ENCODE data around the gene ERMAP. TPM values are rescaled to one million over a fixed set of nuclear protein-coding genes. Genes with fewer than 3 reads are reported as not detected.

Gene ERMAP
- total RNA-seq (10 to 100 TPM; 13.8 to 14.4 TPM), polyA plus RNA-seq (ENCODE audit: insufficient read length in 6 of 6) (10 to 100 TPM; 26.9 to 31.6 (median 30.1) TPM)
- long read RNA-seq, donor 1, result 0 reads
- long read RNA-seq, donor 2, result 0 reads
- long read RNA-seq, donor 3, result 0 reads
- long read RNA-seq, donor 4, partial matches to known transcripts, result 1 of 4 reads
- long read RNA-seq, donor 4, other reads (novel, unspliced or antisense), result 3 of 4 reads
- long read RNA-seq, donor 5, partial matches to known transcripts, result 0 of 1 reads
- long read RNA-seq, donor 5, other reads (novel, unspliced or antisense), result 0 of 1 reads
- long read RNA-seq, donor 6, partial matches to known transcripts, result 0 of 3 reads
- long read RNA-seq, donor 6, other reads (novel, unspliced or antisense), result 0 of 3 reads
- long read RNA-seq, donor 7, result 0 reads
- long read RNA-seq, donor 8, partial matches to known transcripts, result 0 of 1 reads
- long read RNA-seq, donor 8, other reads (novel, unspliced or antisense), result 0 of 1 reads
- long read RNA-seq, donor 9, result 0 reads
- long read RNA-seq, donor 10, partial matches to known transcripts, result 0 of 1 reads
- long read RNA-seq, donor 10, other reads (novel, unspliced or antisense), result 1 of 1 reads
- long read RNA-seq, donor 11, result 0 reads
- long read RNA-seq, donor 12, partial matches to known transcripts, result 0 of 1 reads
- long read RNA-seq, donor 12, other reads (novel, unspliced or antisense), result 0 of 1 reads

DNA sequence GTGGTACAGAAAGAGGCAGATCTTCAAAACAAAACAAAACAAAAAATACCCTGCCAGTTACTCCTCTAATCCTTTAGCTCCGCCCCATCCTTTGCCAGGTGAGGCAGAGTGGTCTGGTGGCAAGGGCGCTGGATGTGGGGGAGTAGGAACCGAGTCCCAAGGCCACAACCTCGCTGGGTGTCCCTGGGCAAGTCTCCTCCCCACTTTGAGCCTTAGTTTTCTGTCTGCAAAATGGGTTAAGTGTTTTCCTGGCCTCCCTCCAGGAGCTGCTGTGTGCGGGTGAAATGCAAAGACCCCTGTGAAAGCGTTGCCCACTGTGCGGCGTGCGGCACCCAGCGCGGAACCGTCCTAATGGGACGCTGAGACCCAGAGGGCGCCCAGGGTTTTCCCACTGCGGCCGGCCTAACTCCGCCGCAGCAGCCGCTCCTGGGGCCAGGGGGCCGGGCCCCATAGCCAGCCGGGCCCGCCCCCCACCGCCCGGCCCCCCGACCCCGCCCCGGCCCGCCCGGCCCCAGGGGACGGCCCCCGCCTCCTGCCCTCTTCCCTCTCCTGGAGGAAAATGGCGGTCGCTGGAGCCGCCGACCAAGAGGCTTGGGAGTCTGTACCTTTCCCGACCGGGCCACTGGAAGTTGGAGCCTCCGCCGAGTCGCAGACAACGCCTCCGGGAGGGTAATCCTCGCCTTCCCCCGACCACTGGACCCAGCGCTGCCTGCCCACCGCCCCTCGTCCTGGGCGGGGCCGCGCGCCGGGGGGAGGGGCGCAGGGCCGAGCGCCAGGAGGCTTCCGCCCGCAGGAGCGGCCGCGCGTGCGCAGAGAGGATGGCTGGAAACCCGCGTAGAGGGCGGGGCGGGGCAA lies at the start of gene ERMAP, which contains the start of gene SVBP:
ERMAP (plus strand) TSS at position 538 of the 855 bp plus-strand sequence. CDS start 13,327 bp downstream, outside the sequence.
SVBP (minus strand) TSS at position 813 of the 855 bp plus-strand sequence. CDS start 853 bp downstream, outside the sequence.
- peak; percentile 97 for ATAC-seq
- intact Hi-C loops (cut with DNase I), result no loop called here
- Histone ChIP-seq H3K27me3 (no peaks in the 10 kb centered on the region), H3K4me3 (peak within 1 kb of the TSS; percentile 58 to 66), H3K36me3 (peaks cover 0 to 5% of the 10 kb centered on the region in 2 donors), H3K4me1 (peaks cover 11 to 25% of the 10 kb centered on the region in 2 donors), H3K27ac (peak within 1 kb of the TSS; percentile 94 to 98), H3K9me3 (no peaks in the 10 kb centered on the region)
- TF ChIP-seq, protein P1, sequence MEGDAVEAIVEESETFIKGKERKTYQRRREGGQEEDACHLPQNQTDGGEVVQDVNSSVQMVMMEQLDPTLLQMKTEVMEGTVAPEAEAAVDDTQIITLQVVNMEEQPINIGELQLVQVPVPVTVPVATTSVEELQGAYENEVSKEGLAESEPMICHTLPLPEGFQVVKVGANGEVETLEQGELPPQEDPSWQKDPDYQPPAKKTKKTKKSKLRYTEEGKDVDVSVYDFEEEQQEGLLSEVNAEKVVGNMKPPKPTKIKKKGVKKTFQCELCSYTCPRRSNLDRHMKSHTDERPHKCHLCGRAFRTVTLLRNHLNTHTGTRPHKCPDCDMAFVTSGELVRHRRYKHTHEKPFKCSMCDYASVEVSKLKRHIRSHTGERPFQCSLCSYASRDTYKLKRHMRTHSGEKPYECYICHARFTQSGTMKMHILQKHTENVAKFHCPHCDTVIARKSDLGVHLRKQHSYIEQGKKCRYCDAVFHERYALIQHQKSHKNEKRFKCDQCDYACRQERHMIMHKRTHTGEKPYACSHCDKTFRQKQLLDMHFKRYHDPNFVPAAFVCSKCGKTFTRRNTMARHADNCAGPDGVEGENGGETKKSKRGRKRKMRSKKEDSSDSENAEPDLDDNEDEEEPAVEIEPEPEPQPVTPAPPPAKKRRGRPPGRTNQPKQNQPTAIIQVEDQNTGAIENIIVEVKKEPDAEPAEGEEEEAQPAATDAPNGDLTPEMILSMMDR (IDR thresholded peaks at IDR 0.05), result no peak
- DNase-seq, result peak; percentile 94 to 99 (median 95)

DNA sequence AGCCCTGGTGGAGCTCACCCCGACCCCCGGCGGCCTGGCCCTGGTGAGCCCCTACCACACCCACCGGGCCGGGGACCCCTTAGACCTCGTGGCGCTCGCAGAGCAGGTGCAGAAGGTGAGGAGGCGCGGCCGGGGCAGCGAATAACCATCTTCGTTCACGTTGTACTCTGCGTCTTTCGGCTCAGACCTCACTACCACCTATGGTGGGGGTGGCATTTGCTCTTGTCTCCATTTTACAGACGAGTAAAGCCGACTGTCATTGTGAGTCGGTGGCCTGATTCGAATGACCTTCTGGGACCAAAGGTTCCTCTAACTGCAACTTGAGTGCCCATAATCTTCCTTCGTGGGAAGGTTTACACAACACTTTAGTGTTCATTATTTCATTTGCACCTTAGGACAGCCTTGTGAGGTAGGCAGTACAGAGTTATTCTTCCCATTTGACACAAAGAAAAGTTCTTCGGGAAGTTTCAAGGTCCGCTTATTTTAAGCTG lies 49.4 kb upstream of the ERMAP start:
- peak overlapping the region; percentile 77 to 92 for H3K27ac ChIP-seq
- intact Hi-C loops (cut with DNase I), result no loop called here
- DNase-seq, result no peak
- H3K36me3 ChIP-seq, result peaks cover 0 to 1% of the 10 kb centered on the region in 2 donors
- TF ChIP-seq, protein P1 (IDR thresholded peaks at IDR 0.05), result no peak
- H3K27me3 ChIP-seq, result no peaks in the 10 kb centered on the region
- peaks cover 13 to 46% of the 10 kb centered on the region in 2 donors for H3K4me1 ChIP-seq
- peak; percentile 21 for ATAC-seq
- H3K9me3 ChIP-seq, result no peaks in the 10 kb centered on the region
- H3K4me3 ChIP-seq, result peak overlapping the region; percentile 98 to 99

- H3K4me3 ChIP-seq, result peak overlapping the region; percentile 98 to 99
- H3K9me3 ChIP-seq, result no peaks in the 10 kb centered on the region
- intact Hi-C loops (cut with DNase I), result no loop called here
- no peaks in the 10 kb centered on the region for H3K36me3 ChIP-seq
- H3K27ac ChIP-seq, result no peak overlapping the region
- ATAC-seq, result no peak
- peaks cover 13 to 43% of the 10 kb centered on the region in 2 donors for H3K4me1 ChIP-seq
- no peak for DNase-seq
- TF ChIP-seq, protein P1 (IDR thresholded peaks at IDR 0.05), result no peak
- H3K27me3 ChIP-seq, result no peaks in the 10 kb centered on the region
These were observed 48.8 kb upstream of the ERMAP start for GRCh38 chr1:42768172-42768571.

DNA sequence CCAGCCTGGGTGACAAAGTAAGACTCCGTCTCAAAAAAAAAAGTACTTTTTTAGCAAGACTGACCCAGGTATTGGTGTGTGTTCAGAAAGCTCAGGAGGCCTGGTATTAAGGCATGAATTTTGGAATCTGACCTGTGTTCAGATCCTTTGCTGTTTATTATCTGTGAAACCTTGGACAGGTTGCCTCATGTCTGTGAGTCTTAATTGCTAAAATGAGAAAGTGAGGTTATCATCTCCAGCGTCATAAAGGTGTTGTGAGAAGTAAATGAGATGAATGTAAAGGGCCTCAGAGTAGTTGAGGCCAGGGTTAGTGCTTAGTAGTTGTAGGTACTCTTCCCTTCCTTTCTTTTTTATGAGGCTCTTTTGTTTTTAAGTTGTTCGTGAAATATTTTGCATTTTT lies 47.1 kb upstream of the ERMAP start:
- DNase-seq, result no peak
- intact Hi-C loops (cut with DNase I), result loop anchor here in 1 of 2 donors (5.0 kb wide), 1 partner anchor 137 kb away; no protein-coding TSS in a partner anchor

More for the DNA sequence above, 47.1 kb upstream of the ERMAP start:
- H3K36me3 ChIP-seq, result peaks cover 0 to 13% of the 10 kb centered on the region in 2 donors
- H3K9me3 ChIP-seq, result no peaks in the 10 kb centered on the region
- no peak overlapping the region for H3K27ac ChIP-seq
- TF ChIP-seq, protein P1 (IDR thresholded peaks at IDR 0.05), result no peak
- no peak overlapping the region for H3K4me3 ChIP-seq
- no peaks in the 10 kb centered on the region for H3K27me3 ChIP-seq
- H3K4me1 ChIP-seq, result peaks cover 13 to 35% of the 10 kb centered on the region in 2 donors
- no peak for ATAC-seq
